Muscle layer of colon (tissue), 2 donors: ENCODE measurements around the gene LYVE1.

ENCODE experiments used
- H3K27ac ChIP-seq: one replicate; pipeline ENCODE4 v1.7.0; 2013; ENCODE audit warnings: low read depth, mild to moderate bottlenecking, low read length, moderate library complexity
- H3K27me3 ChIP-seq, 2 donors: one replicate each; pipeline ENCODE4 v1.7.0; 2013; ENCODE audit warnings: low read length in 2 of 2, mild to moderate bottlenecking in 2 of 2; ENCODE audit not compliant: insufficient read depth in 2 of 2, control insufficient read depth in 1 of 2
- H3K36me3 ChIP-seq: one replicate; pipeline ENCODE4 v1.7.0; 2013; ENCODE audit warnings: mild to moderate bottlenecking, low read length; ENCODE audit not compliant: insufficient read depth
- H3K4me1 ChIP-seq: one replicate; pipeline ENCODE4 v1.7.0; 2013; ENCODE audit warnings: mild to moderate bottlenecking, low read length; ENCODE audit not compliant: insufficient read depth
- H3K4me3 ChIP-seq, 2 donors: one replicate each; pipeline ENCODE4 v1.7.0; 2013; ENCODE audit warnings: low read length in 2 of 2, low read depth in 1 of 2, mild to moderate bottlenecking in 1 of 2, moderate library complexity in 1 of 2
- H3K9ac ChIP-seq: one replicate; pipeline ENCODE4 v1.7.0; 2013; ENCODE audit warnings: low read length
- H3K9me3 ChIP-seq: one replicate; pipeline ENCODE4 v1.7.0; 2013; ENCODE audit warnings: mild to moderate bottlenecking, low read length
- donor health status: abdominal sarcoma.
- donor health status: Adenocarcinoma of cecum.

The LYVE1 gene

DNA sequence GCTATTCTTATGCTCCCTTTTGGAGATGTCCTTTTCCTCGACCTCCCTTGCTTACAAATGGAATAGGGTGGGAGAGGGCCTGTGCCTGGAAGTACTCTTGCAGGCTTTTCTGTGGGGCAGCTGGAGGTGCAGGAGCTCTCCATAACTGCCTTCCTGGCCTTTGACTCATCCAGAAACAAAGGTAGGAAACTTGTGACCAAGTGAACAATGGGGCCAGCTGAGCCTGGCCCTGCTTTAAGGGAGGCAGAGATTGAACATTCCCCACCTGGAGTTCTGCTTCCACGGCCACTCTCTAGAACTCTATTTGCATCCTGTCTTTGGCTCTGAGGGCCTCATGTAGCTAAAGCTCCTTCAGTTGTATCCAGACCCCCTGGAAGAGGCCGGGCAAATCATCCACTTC lies 5.1 kb upstream of the LYVE1 start:
- H3K27ac ChIP-seq, result no peak overlapping the region
- no peak overlapping the region for H3K4me3 ChIP-seq
- H3K9ac ChIP-seq, result no peak overlapping the region
- peaks cover 49% of the 10 kb centered on the region for H3K36me3 ChIP-seq
- no peaks in the 10 kb centered on the region for H3K4me1 ChIP-seq
- no peaks in the 10 kb centered on the region for H3K9me3 ChIP-seq
- no peaks in the 10 kb centered on the region for H3K27me3 ChIP-seq

DNA sequence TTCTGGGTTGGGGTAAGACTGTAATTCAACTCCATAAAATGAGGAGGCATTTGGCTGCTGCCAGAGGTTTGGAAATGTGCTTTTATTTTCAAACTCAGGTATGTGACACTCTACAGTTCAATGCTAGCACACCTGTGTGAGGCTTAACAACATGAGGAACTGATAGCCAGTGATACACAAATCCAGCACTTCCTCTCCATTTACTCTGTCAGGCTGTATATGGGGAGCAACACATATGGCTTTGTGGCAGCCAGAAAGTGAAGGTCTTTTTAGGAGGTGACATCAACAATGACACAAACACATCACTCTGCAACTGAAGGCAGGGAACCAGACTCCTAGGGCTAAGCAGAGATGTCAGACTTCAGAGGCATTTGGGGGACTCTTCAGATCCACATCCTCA lies 4.6 kb upstream of the LYVE1 start:
- Histone ChIP-seq H3K9me3 (no peaks in the 10 kb centered on the region), H3K36me3 (peaks cover 44% of the 10 kb centered on the region), H3K9ac (no peak overlapping the region), H3K27me3 (no peaks in the 10 kb centered on the region), H3K4me1 (no peaks in the 10 kb centered on the region), H3K4me3 (no peak overlapping the region), H3K27ac (no peak overlapping the region)

DNA sequence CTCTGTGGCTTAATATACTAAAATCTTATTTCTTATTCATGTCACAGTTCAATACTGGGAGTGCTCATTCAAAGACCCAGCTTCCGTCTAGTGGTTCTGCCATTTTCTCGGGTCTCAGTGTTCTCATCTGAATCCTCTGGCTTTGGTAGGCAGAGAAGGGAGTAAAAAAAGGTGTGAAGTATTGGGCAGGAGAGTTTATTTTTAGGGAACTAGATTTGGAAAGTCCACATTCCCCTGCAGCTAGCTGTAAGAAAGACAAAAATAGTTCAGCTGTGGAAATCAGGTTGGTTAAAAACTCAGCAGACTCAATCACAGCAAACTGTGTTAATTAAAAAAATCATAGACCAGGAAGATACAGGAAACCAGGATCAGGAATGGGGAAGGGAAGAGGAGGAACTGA lies 4.1 kb upstream of the LYVE1 start:
- no peak overlapping the region for H3K4me3 ChIP-seq
- H3K27ac ChIP-seq, result no peak overlapping the region
- no peaks in the 10 kb centered on the region for H3K27me3 ChIP-seq
- no peak overlapping the region for H3K9ac ChIP-seq
- no peaks in the 10 kb centered on the region for H3K4me1 ChIP-seq
- peaks cover 39% of the 10 kb centered on the region for H3K36me3 ChIP-seq
- H3K9me3 ChIP-seq, result no peaks in the 10 kb centered on the region

DNA sequence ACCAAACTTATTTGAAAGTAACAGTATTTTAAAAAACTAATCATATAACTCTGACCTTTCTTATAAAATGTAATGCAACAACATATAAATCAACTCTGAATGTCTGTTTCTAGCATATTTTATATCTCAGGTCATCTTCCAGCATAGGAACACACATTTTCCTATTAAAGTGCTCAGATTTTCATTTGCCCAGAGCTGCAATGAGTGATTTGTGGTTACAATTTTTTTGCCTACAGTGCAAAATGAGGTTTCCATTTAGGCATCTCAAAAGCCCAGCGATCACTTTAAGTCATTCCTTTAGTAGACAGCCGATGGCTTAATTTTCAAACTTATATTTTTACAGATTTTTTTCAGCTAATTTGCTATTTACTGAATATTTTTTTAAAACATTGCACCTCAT lies 1.0 kb downstream of the LYVE1 start:
- Histone ChIP-seq H3K27ac (no peak overlapping the region), H3K4me3 (no peak overlapping the region), H3K9ac (no peak overlapping the region), H3K9me3 (no peaks in the 10 kb centered on the region), H3K4me1 (no peaks in the 10 kb centered on the region), H3K27me3 (no peaks in the 10 kb centered on the region), H3K36me3 (no peaks in the 10 kb centered on the region)

DNA sequence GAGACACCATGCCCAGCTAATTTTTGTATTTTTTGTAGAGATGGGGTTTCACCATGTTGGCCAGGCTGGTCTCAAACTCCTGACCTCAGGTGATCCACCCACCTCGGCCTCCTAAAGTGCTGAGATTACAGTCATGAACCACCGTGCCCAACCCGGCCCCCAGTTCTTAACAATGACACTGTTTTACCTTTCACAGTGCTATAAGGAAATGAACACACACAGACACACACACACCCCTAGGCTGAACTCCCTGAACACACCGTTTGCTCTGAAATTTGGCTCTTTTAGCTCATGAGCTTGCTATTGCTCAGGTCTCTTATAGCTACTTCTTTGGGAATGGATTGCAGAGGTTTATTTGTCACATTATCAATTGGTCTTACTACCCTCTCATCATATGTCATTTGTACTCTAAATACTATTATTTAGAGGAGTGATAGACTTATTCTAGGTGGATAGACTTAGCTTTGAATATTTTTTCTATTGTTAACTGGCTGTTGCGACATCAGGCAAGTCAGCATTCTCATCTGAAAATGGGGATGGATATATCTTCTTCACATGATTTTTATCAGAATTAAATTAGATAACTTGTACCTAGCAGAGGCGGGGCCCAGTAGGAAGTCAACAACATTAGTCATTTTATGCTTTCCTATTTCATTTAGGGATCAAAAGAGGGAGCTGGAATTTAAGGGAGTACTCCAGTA lies 2.1 kb downstream of the LYVE1 start:
- Histone ChIP-seq H3K36me3 (no peaks in the 10 kb centered on the region), H3K27me3 (no peaks in the 10 kb centered on the region), H3K4me3 (no peak overlapping the region), H3K4me1 (no peaks in the 10 kb centered on the region), H3K27ac (no peak overlapping the region), H3K9ac (no peak overlapping the region), H3K9me3 (no peaks in the 10 kb centered on the region)

DNA sequence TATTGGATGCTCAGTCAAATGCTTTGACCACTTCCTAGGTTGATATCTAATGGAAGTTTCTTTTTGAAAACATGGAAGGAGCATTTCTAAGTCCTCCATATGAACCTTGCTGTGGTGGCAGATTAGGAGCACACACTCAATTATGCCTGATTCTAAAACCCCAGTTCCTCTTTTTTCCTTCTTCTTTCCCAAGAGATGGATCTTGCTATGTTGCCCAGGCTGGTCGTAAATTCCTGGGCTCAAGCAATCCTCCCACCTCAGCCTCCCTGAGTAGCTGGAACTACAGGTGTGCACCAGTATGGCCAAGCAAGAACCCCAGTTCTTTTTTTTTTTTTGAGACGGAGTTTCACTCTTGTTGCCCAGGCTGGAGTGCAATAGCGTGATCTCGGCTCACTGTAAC lies 3.0 kb downstream of the LYVE1 start:
- Histone ChIP-seq H3K36me3 (no peaks in the 10 kb centered on the region), H3K9ac (no peak overlapping the region), H3K4me1 (no peaks in the 10 kb centered on the region), H3K27ac (no peak overlapping the region), H3K9me3 (no peaks in the 10 kb centered on the region), H3K27me3 (no peaks in the 10 kb centered on the region), H3K4me3 (peak overlapping the region in 1 of 2 donors; percentile 7)

DNA sequence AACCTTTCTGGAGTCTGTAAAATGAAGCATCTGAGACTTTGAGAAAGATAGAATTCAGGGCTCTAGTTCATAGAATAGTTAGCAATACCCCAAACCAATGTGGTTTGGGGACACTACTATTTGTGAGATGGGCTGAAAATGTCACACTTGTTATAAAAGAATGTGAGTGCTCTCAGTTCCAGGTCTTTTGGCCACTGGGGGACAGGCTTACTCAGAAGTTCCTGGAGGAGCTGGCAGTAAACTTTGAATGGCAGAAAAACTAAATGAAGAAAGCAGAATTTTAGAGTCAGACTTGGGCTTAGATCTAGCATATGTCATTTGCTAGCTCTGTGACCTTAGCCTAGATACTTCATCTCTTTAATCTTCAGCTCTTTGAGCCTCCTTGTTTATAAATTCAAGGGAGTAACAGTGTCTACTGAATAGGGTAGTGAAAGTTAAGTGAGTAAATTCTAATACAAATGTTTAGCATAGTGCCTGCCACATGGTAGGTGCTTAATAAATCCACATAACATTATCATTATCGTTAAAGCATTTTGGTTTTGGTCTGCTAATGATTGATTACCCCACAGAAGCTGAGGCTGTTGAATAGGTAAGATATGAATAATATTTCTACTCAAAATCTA lies 3.7 kb downstream of the LYVE1 start:
- Histone ChIP-seq H3K27ac (no peak overlapping the region), H3K9me3 (no peaks in the 10 kb centered on the region), H3K4me1 (no peaks in the 10 kb centered on the region)

DNA sequence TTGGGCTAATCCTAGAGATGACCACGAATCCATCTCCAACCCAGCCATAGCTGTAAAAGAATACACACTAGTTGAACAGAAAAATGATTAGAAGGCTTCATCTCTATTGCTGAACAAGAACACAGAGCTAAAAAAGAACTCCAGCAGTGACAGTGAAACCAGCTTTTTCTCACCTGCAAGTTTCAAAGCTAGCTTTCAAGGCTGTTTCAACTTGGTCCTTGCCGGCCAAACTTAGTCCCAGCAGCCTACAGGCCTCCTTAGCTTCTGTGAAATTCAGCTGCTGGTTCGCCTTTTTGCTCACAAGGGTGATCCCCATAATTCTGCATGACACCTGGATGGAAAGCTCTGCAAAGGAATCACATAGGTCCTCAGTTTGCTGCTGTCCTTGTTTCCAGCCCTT lies 4.4 kb downstream of the LYVE1 start:
- H3K4me3 ChIP-seq, result no peak overlapping the region
- H3K36me3 ChIP-seq, result no peaks in the 10 kb centered on the region
- H3K27ac ChIP-seq, result no peak overlapping the region
- no peaks in the 10 kb centered on the region for H3K27me3 ChIP-seq
- H3K9ac ChIP-seq, result no peak overlapping the region
- no peaks in the 10 kb centered on the region for H3K4me1 ChIP-seq
- H3K9me3 ChIP-seq, result no peaks in the 10 kb centered on the region

More for the DNA sequence above, 3.7 kb downstream of the LYVE1 start:
- H3K4me3 ChIP-seq, result peak overlapping the region in 1 of 2 donors; percentile 7
- H3K36me3 ChIP-seq, result no peaks in the 10 kb centered on the region
- no peaks in the 10 kb centered on the region for H3K27me3 ChIP-seq
- no peak overlapping the region for H3K9ac ChIP-seq

DNA sequence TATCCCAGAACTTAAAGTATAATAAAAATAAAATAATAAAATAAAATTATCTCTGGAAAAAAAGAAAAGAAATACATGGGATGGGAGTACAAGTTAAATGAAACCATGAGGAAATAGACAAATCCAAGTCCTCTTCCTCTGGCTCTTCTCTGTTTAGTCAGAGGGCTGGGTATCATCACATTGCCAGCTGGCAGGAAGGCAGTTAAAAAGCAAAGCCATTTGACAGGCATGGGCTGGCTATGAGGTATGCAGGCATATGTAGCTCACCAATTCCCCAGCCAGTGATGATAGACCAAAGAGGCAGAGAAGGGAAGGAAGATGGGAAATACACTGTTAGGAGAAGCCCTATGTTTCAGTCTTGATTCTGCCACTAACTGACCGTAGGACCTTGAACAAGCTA lies 6.5 kb downstream of the LYVE1 start:
- Histone ChIP-seq H3K4me1 (no peaks in the 10 kb centered on the region), H3K27ac (no peak overlapping the region), H3K9me3 (no peaks in the 10 kb centered on the region), H3K36me3 (no peaks in the 10 kb centered on the region), H3K27me3 (no peaks in the 10 kb centered on the region), H3K4me3 (no peak overlapping the region), H3K9ac (no peak overlapping the region)

DNA sequence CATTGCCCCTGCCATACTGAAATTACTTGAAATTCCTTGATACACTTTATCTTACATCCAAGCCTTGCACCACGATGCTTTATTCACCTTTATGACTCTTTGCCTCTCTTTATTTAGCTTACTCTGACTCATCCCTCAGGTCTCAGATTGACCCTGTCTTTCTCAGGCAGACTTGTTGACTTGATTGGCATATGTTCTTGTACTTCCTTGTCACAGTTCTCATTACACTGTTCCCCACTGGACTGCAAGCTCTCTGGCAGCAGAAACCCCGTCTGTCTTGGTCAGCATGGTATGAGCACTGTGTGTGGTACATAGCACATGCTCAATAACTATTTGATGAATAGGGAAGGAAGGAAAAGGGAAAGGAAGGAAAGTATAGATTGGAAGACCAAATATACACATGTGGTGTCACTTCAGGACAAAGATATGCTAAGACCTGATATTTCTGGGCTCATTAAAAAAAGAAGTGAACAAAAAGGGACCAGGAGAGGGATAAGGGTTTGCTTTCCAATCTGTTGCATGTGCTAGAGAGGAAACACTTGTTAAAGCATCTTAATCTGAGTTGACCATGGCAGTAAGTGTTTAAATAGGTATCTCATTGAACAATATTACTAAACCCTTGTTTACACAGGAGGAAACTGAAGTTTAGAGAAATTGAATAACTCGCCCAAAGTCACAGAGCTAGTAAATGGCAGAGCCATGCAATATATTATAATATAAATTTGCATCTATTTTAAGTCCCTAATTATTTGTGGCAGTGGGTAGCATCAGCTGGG lies 7.2 kb downstream of the LYVE1 start:
- H3K27me3 ChIP-seq, result no peaks in the 10 kb centered on the region
- no peaks in the 10 kb centered on the region for H3K4me1 ChIP-seq
- no peak overlapping the region for H3K9ac ChIP-seq
- H3K4me3 ChIP-seq, result no peak overlapping the region
- no peaks in the 10 kb centered on the region for H3K9me3 ChIP-seq
- no peaks in the 10 kb centered on the region for H3K36me3 ChIP-seq
- H3K27ac ChIP-seq, result no peak overlapping the region

DNA sequence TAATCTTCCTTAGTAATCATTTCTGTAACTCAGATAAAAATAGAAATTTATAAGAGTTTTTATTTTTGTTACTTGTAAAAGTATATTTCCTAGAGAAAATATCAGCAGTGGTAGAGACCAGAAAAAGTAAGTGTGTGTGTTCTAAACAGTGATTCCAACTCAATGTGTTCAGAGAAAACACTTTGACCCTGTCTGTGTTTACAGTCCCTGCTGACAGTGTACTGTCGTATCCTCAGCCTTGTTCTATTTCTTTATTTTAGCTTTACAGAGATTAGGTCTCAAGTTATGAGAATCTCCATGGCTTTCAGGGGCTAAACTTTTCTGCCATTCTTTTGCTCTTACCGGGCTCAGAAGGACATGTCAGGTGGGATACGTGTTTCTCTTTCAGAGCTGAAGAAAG lies 10.2 kb downstream of the LYVE1 start:
- H3K9me3 ChIP-seq, result no peaks in the 10 kb centered on the region
- no peaks in the 10 kb centered on the region for H3K4me1 ChIP-seq
- no peak overlapping the region for H3K27ac ChIP-seq
- H3K9ac ChIP-seq, result no peak overlapping the region
- H3K27me3 ChIP-seq, result no peaks in the 10 kb centered on the region
- H3K36me3 ChIP-seq, result no peaks in the 10 kb centered on the region
- H3K4me3 ChIP-seq, result no peak overlapping the region
